ENCODE data around the gene EPHB4.

EPHB4 gene

GRCh38 chr7:100793806-100794660, 33.3 kb downstream of the EPHB4 start:
- Histone ChIP-seq H3K4me2 (ENCODE audit: low read length) (no peak overlapping the region), H3K14ac (ENCODE audit: low read length) (no peak overlapping the region), H2BK5ac (ENCODE audit: low read depth, low read length, poor library complexity) (no peak overlapping the region), H3K18ac (ENCODE audit: low read length) (no peak overlapping the region), H2BK12ac (ENCODE audit: low read length) (no peak overlapping the region), H3K4ac (ENCODE audit: low read depth, low read length) (no peak overlapping the region), H3K27ac (ENCODE audit: low read depth, low read length) (no peak overlapping the region), H3K36me3 (ENCODE audit: control insufficient read depth in 1 of 2, insufficient read depth in 2 of 2, low read length in 2 of 2) (no peaks in the 10 kb centered on the region), H4K12ac (ENCODE audit: low read depth, low read length) (no peak overlapping the region), H3K79me2 (ENCODE audit: control insufficient read depth, insufficient read depth, low read length, poor library complexity) (no peaks in the 10 kb centered on the region), H3K9ac (ENCODE audit: low read length) (no peak overlapping the region), H3K27me3 (ENCODE audit: insufficient read depth, low read length) (no peaks in the 10 kb centered on the region), H2AK5ac (ENCODE audit: low read length) (no peak overlapping the region), H2AFZ (ENCODE audit: insufficient read depth, low read length, poor library complexity) (no peak overlapping the region), H4K91ac (ENCODE audit: low read depth, low read length) (no peak overlapping the region), H3K4me3 (ENCODE audit: low read depth, low read length) (no peak overlapping the region), H3K4me1 (ENCODE audit: control insufficient read depth in 1 of 2, insufficient read depth in 2 of 2, low read length in 2 of 2) (peaks cover 0 to 11% of the 10 kb centered on the region in 2 experiments), H3K79me1 (ENCODE audit: low read length) (no peaks in the 10 kb centered on the region), H4K8ac (ENCODE audit: low read depth, low read length) (no peak overlapping the region), H2BK120ac (ENCODE audit: insufficient read depth, low read length, poor library complexity) (no peak overlapping the region), H3K9me3 (ENCODE audit: insufficient read depth, low read depth, low read length) (no peaks in the 10 kb centered on the region), H3K23ac (ENCODE audit: low read length) (no peak overlapping the region)
- no CpG with 5 or more reads among the region's 18 CpGs for WGBS (ENCODE audit: extremely low coverage, insufficient coverage, insufficient read length)
- no peak for DNase-seq

- DNase-seq: peak; percentile 66 to 70
- Histone ChIP-seq H4K12ac (ENCODE audit: low read depth, low read length) (no peak overlapping the region), H3K23ac (ENCODE audit: low read length) (no peak overlapping the region), H2AFZ (ENCODE audit: insufficient read depth, low read length, poor library complexity) (no peak overlapping the region), H3K27me3 (ENCODE audit: insufficient read depth, low read length) (no peaks in the 10 kb centered on the region), H3K4me2 (ENCODE audit: low read length) (no peak overlapping the region), H2BK120ac (ENCODE audit: insufficient read depth, low read length, poor library complexity) (no peak overlapping the region), H4K8ac (ENCODE audit: low read depth, low read length) (no peak overlapping the region), H3K4ac (ENCODE audit: low read depth, low read length) (no peak overlapping the region), H3K36me3 (ENCODE audit: control insufficient read depth in 1 of 2, insufficient read depth in 2 of 2, low read length in 2 of 2) (no peaks in the 10 kb centered on the region), H3K4me1 (ENCODE audit: control insufficient read depth in 1 of 2, insufficient read depth in 2 of 2, low read length in 2 of 2) (peaks cover 0 to 11% of the 10 kb centered on the region in 2 experiments), H3K9me3 (ENCODE audit: insufficient read depth, low read depth, low read length) (no peaks in the 10 kb centered on the region), H3K4me3 (ENCODE audit: low read depth, low read length) (no peak overlapping the region), H2AK5ac (ENCODE audit: low read length) (no peak overlapping the region), H3K27ac (ENCODE audit: low read depth, low read length) (no peak overlapping the region), H3K9ac (ENCODE audit: low read length) (no peak overlapping the region), H3K79me1 (ENCODE audit: low read length) (no peaks in the 10 kb centered on the region), H2BK12ac (ENCODE audit: low read length) (no peak overlapping the region), H3K18ac (ENCODE audit: low read length) (no peak overlapping the region), H2BK5ac (ENCODE audit: low read depth, low read length, poor library complexity) (no peak overlapping the region), H3K79me2 (ENCODE audit: control insufficient read depth, insufficient read depth, low read length, poor library complexity) (no peaks in the 10 kb centered on the region), H4K91ac (ENCODE audit: low read depth, low read length) (no peak overlapping the region), H3K14ac (ENCODE audit: low read length) (no peak overlapping the region)
- no CpG with 5 or more reads among the region's 26 CpGs for WGBS (ENCODE audit: extremely low coverage, insufficient coverage, insufficient read length)
Observed at GRCh38 chr7:100791881-100792666, 35.2 kb downstream of the EPHB4 start.

GRCh38 chr7:100789055-100789454, 38.3 kb downstream of the EPHB4 start:
- no peak overlapping the region for H2BK12ac ChIP-seq (ENCODE audit: low read length)
- no peaks in the 10 kb centered on the region for H3K27me3 ChIP-seq (ENCODE audit: insufficient read depth, low read length)
- no peak overlapping the region for H3K14ac ChIP-seq (ENCODE audit: low read length)
- no peaks in the 10 kb centered on the region for H3K36me3 ChIP-seq (ENCODE audit: control insufficient read depth in 1 of 2, insufficient read depth in 2 of 2, low read length in 2 of 2)
- no peak overlapping the region for H3K4ac ChIP-seq (ENCODE audit: low read depth, low read length)
- no peak overlapping the region for H3K18ac ChIP-seq (ENCODE audit: low read length)
- no peak overlapping the region for H3K9ac ChIP-seq (ENCODE audit: low read length)
- H3K4me1 ChIP-seq (ENCODE audit: control insufficient read depth in 1 of 2, insufficient read depth in 2 of 2, low read length in 2 of 2): peaks cover 0 to 8% of the 10 kb centered on the region in 2 experiments
- H3K4me3 ChIP-seq (ENCODE audit: low read depth, low read length): no peak overlapping the region
- H4K8ac ChIP-seq (ENCODE audit: low read depth, low read length): no peak overlapping the region
- no peak overlapping the region for H2BK120ac ChIP-seq (ENCODE audit: insufficient read depth, low read length, poor library complexity)
- H3K23ac ChIP-seq (ENCODE audit: low read length): no peak overlapping the region
- no peak overlapping the region for H2AFZ ChIP-seq (ENCODE audit: insufficient read depth, low read length, poor library complexity)
- DNase-seq: peak in 1 of 2 donors; percentile 31
- H3K79me1 ChIP-seq (ENCODE audit: low read length): no peaks in the 10 kb centered on the region
- H3K4me2 ChIP-seq (ENCODE audit: low read length): no peak overlapping the region
- H3K79me2 ChIP-seq (ENCODE audit: control insufficient read depth, insufficient read depth, low read length, poor library complexity): no peaks in the 10 kb centered on the region
- H4K91ac ChIP-seq (ENCODE audit: low read depth, low read length): no peak overlapping the region
- no peak overlapping the region for H2BK5ac ChIP-seq (ENCODE audit: low read depth, low read length, poor library complexity)
- no peak overlapping the region for H4K12ac ChIP-seq (ENCODE audit: low read depth, low read length)
- H3K27ac ChIP-seq (ENCODE audit: low read depth, low read length): no peak overlapping the region
- WGBS (ENCODE audit: extremely low coverage, insufficient coverage, insufficient read length): no CpG with 5 or more reads among the region's 9 CpGs
- peaks cover 6% of the 10 kb centered on the region for H3K9me3 ChIP-seq (ENCODE audit: insufficient read depth, low read depth, low read length)
- no peak overlapping the region for H2AK5ac ChIP-seq (ENCODE audit: low read length)

GRCh38 chr7:100786323-100786722, 41.0 kb downstream of the EPHB4 start:
- no peak overlapping the region for H3K4me3 ChIP-seq (ENCODE audit: low read depth, low read length)
- no peak overlapping the region for H3K18ac ChIP-seq (ENCODE audit: low read length)
- no peaks in the 10 kb centered on the region for H3K27me3 ChIP-seq (ENCODE audit: insufficient read depth, low read length)
- H3K4me1 ChIP-seq (ENCODE audit: control insufficient read depth in 1 of 2, insufficient read depth in 2 of 2, low read length in 2 of 2): no peaks in the 10 kb centered on the region
- H3K9ac ChIP-seq (ENCODE audit: low read length): no peak overlapping the region
- no peak overlapping the region for H3K4ac ChIP-seq (ENCODE audit: low read depth, low read length)
- no peak overlapping the region for H3K14ac ChIP-seq (ENCODE audit: low read length)
- no peak overlapping the region for H3K27ac ChIP-seq (ENCODE audit: low read depth, low read length)
- H4K8ac ChIP-seq (ENCODE audit: low read depth, low read length): no peak overlapping the region
- H2AK5ac ChIP-seq (ENCODE audit: low read length): no peak overlapping the region
- no peak for DNase-seq
- no peak overlapping the region for H2AFZ ChIP-seq (ENCODE audit: insufficient read depth, low read length, poor library complexity)
- no peaks in the 10 kb centered on the region for H3K36me3 ChIP-seq (ENCODE audit: control insufficient read depth in 1 of 2, insufficient read depth in 2 of 2, low read length in 2 of 2)
- no peak overlapping the region for H4K12ac ChIP-seq (ENCODE audit: low read depth, low read length)
- no peak overlapping the region for H2BK12ac ChIP-seq (ENCODE audit: low read length)
- no peaks in the 10 kb centered on the region for H3K79me1 ChIP-seq (ENCODE audit: low read length)
- no peak overlapping the region for H2BK120ac ChIP-seq (ENCODE audit: insufficient read depth, low read length, poor library complexity)
- H2BK5ac ChIP-seq (ENCODE audit: low read depth, low read length, poor library complexity): no peak overlapping the region
- no peak overlapping the region for H3K4me2 ChIP-seq (ENCODE audit: low read length)
- no peak overlapping the region for H4K91ac ChIP-seq (ENCODE audit: low read depth, low read length)
- WGBS (ENCODE audit: extremely low coverage, insufficient coverage, insufficient read length): no CpG with 5 or more reads among the region's 1 CpG
- H3K9me3 ChIP-seq (ENCODE audit: insufficient read depth, low read depth, low read length): peaks cover 6% of the 10 kb centered on the region
- no peaks in the 10 kb centered on the region for H3K79me2 ChIP-seq (ENCODE audit: control insufficient read depth, insufficient read depth, low read length, poor library complexity)
- no peak overlapping the region for H3K23ac ChIP-seq (ENCODE audit: low read length)
